Measurements from ENCODE around the gene KATNBL1.

- no peak for TF ChIP-seq CTCF (conservative IDR thresholded peaks at IDR 0.05 in 1 of 2, IDR thresholded peaks at IDR 0.05 in 1 of 2; ENCODE audit: extremely low read depth in 1 of 2, insufficient read depth in 1 of 2, low read depth in 1 of 2, low read length in 2 of 2)
- TF ChIP-seq EZH2 (IDR thresholded peaks at IDR 0.05; ENCODE audit: borderline replicate concordance, low read length): no peak
Observed at GRCh38 chr15:34132881-34133280, 77.0 kb downstream of the KATNBL1 start.
